H9 (cell line): ENCODE data around the gene BEGAIN. TPM values are rescaled to one million over a fixed set of nuclear protein-coding genes. Genes with fewer than 3 reads are reported as not detected.

ENCODE experiments used
- DNase-seq: peaks from one replicate; pipeline ENCODE4 v3.0.0-alpha.2; 2017
- H2AFZ ChIP-seq: one replicate; pipeline ENCODE4 v1.6.1; 2013; ENCODE audit warnings: mild to moderate bottlenecking, low read length, control low read depth, moderate library complexity
- H2AK5ac ChIP-seq: 2 replicates; pipeline ENCODE4 v1.6.1; 2013; ENCODE audit warnings: low read length, control low read depth, mixed read lengths; ENCODE audit not compliant: insufficient read length
- H2BK120ac ChIP-seq: one replicate; pipeline ENCODE4 v1.6.1; 2013; ENCODE audit warnings: low read depth, mild to moderate bottlenecking, low read length, control low read depth, inconsistent platforms; ENCODE audit not compliant: poor library complexity, severe bottlenecking
- H2BK12ac ChIP-seq: 2 replicates; pipeline ENCODE4 v1.6.1; 2013; ENCODE audit warnings: low read length, control low read depth, mixed read lengths, low read depth; ENCODE audit not compliant: insufficient read length
- H2BK15ac ChIP-seq: 2 replicates; pipeline ENCODE4 v1.6.1; 2013; ENCODE audit warnings: low read depth, low read length, control low read depth
- H2BK20ac ChIP-seq: one replicate; pipeline ENCODE4 v1.6.1; 2013; ENCODE audit warnings: low read depth, mild to moderate bottlenecking, low read length, control low read depth, inconsistent platforms; ENCODE audit not compliant: poor library complexity, severe bottlenecking
- H2BK5ac ChIP-seq: 2 replicates; pipeline ENCODE4 v1.6.1; 2013; ENCODE audit warnings: low read length, control low read depth, mixed read lengths; ENCODE audit not compliant: insufficient read length
- H3K14ac ChIP-seq: 2 replicates; pipeline ENCODE4 v1.6.1; 2013; ENCODE audit warnings: low read length, control low read depth; ENCODE audit not compliant: insufficient read depth
- H3K18ac ChIP-seq: 2 replicates; pipeline ENCODE4 v1.6.1; 2013; ENCODE audit warnings: low read depth, mild to moderate bottlenecking, mixed read lengths, low read length, control low read depth; ENCODE audit not compliant: insufficient read length
- H3K23ac ChIP-seq: 2 replicates; pipeline ENCODE4 v1.6.1; 2013; ENCODE audit warnings: low read length, control low read depth, mixed read lengths, low read depth; ENCODE audit not compliant: insufficient read length
- H3K23me2 ChIP-seq: 2 replicates; pipeline ENCODE4 v1.6.1; 2013; ENCODE audit warnings: low read depth, mild to moderate bottlenecking, mixed read lengths, low read length, control low read depth; ENCODE audit not compliant: insufficient read length, poor library complexity, severe bottlenecking
- H3K27ac ChIP-seq: 2 replicates; pipeline ENCODE4 v1.5.1; 2013; ENCODE audit warnings: low read length, control low read depth, mixed read lengths, low read depth; ENCODE audit not compliant: insufficient read length
- H3K27me3 ChIP-seq: 2 replicates; pipeline ENCODE4 v1.6.1; 2013; ENCODE audit warnings: low read length, control low read depth, inconsistent platforms; ENCODE audit not compliant: insufficient read depth
- H3K4ac ChIP-seq: 2 replicates; pipeline ENCODE4 v1.6.1; 2013; ENCODE audit warnings: low read depth, mild to moderate bottlenecking, control low read depth, inconsistent platforms, low read length, moderate library complexity
- H3K4me1 ChIP-seq: 2 replicates; pipeline ENCODE4 v1.6.1; 2013; ENCODE audit warnings: low read length, control low read depth, inconsistent platforms; ENCODE audit not compliant: insufficient read depth
- H3K4me2 ChIP-seq: 2 replicates; pipeline ENCODE4 v1.6.1; 2013; ENCODE audit warnings: low read length, control low read depth, mixed read lengths; ENCODE audit not compliant: insufficient read length, insufficient read depth
- H3K56ac ChIP-seq: 2 replicates; pipeline ENCODE4 v1.6.1; 2013; ENCODE audit warnings: low read depth, mild to moderate bottlenecking, mixed read lengths, low read length, control low read depth; ENCODE audit not compliant: insufficient read length
- H3K79me1 ChIP-seq: 2 replicates; pipeline ENCODE4 v1.6.1; 2013; ENCODE audit warnings: low read depth, mild to moderate bottlenecking, moderate library complexity, low read length, control low read depth, inconsistent platforms; ENCODE audit not compliant: insufficient read depth, poor library complexity, severe bottlenecking
- H3K79me2 ChIP-seq: 2 replicates; pipeline ENCODE4 v1.6.1; 2013; ENCODE audit warnings: low read length, control low read depth, inconsistent platforms; ENCODE audit not compliant: insufficient read depth
- H3K9ac ChIP-seq: 2 replicates; pipeline ENCODE4 v1.6.1; 2013; ENCODE audit warnings: low read length, control low read depth, mixed read lengths; ENCODE audit not compliant: insufficient read length; ENCODE audit errors: extremely low read depth
- H3K9me3 ChIP-seq: one replicate; pipeline ENCODE4 v1.6.1; 2013; ENCODE audit warnings: low read depth, low read length, inconsistent platforms; ENCODE audit not compliant: control insufficient read depth
- H3T11ph ChIP-seq: one replicate; pipeline ENCODE4 v1.6.1; 2013; ENCODE audit warnings: mild to moderate bottlenecking, low read length, control low read depth, inconsistent platforms
- H4K20me1 ChIP-seq: one replicate; pipeline ENCODE4 v1.6.1; 2013; ENCODE audit not compliant: control insufficient read depth, insufficient read length, insufficient read depth
- H4K5ac ChIP-seq: 2 replicates; pipeline ENCODE4 v1.6.1; 2013; ENCODE audit warnings: low read depth, mild to moderate bottlenecking, mixed read lengths, low read length, control low read depth; ENCODE audit not compliant: insufficient read length
- H4K8ac ChIP-seq: replicated peaks from 2 replicates; pipeline ENCODE4 v1.6.1; 2013; ENCODE audit warnings: low read length, control low read depth, mixed read lengths, low read depth; ENCODE audit not compliant: insufficient read length
- H4K91ac ChIP-seq: 2 replicates; pipeline ENCODE4 v1.6.1; 2013; ENCODE audit warnings: low read depth, mild to moderate bottlenecking, moderate library complexity, mixed read lengths, low read length, control low read depth; ENCODE audit not compliant: insufficient read length
- H3K27ac Mint-ChIP-seq, 3 experiments: 2 replicates in 2 of 3; 3 replicates in 1 of 3; pipeline ENCODE4 v1.8.0; 2020 to 2021; ENCODE audit warnings: mixed read lengths in 3 of 3, mild to moderate bottlenecking in 1 of 3, moderate library complexity in 1 of 3
- H3K27me3 Mint-ChIP-seq: 2 replicates; pipeline ENCODE4 v1.8.0; 2021; ENCODE audit warnings: low read depth, mild to moderate bottlenecking, moderate library complexity, mixed read lengths
- H3K36me3 Mint-ChIP-seq, 3 experiments: 2 replicates in 2 of 3; 3 replicates in 1 of 3; pipeline ENCODE4 v1.8.0; 2020 to 2021; ENCODE audit warnings: low read depth in 3 of 3, mixed read lengths in 3 of 3; ENCODE audit not compliant: insufficient read depth in 1 of 3
- H3K4me1 Mint-ChIP-seq, 2 experiments: 2 replicates each; pipeline ENCODE4 v1.8.0; 2020; ENCODE audit warnings: mixed read lengths in 2 of 2
- H3K4me3 Mint-ChIP-seq, 2 experiments: 2 replicates in 1 of 2; 3 replicates in 1 of 2; pipeline ENCODE4 v1.8.0; 2020 to 2021; ENCODE audit warnings: mild to moderate bottlenecking in 2 of 2, mixed read lengths in 2 of 2, moderate library complexity in 1 of 2
- H3K9me3 Mint-ChIP-seq, 2 experiments: 2 replicates in 1 of 2; 3 replicates in 1 of 2; pipeline ENCODE4 v1.8.0; 2020; ENCODE audit warnings: mild to moderate bottlenecking in 2 of 2, mixed read lengths in 2 of 2, moderate library complexity in 1 of 2
- CTCF ChIP-seq: fragments of 200-600 bp; sonication (generic); conservative IDR thresholded peaks from 3 replicates; pipeline ENCODE4 v1.8.0; 2021; ENCODE audit warnings: antibody characterized with exemption, mild to moderate bottlenecking
- WGBS: extraction: QIAGEN DNeasy Blood & Tissue Kit; methylation state at CpG from one replicate; pipeline ENCODE4 v1.1.7; 2013; ENCODE audit warnings: missing lambda C conversion rate, low lambda C conversion rate, mixed read lengths; ENCODE audit not compliant: insufficient read length; ENCODE audit errors: extremely low coverage; 5-methylcytosine and 5-hydroxymethylcytosine counted together
- total RNA-seq: library from RNA; stranded (reverse); gene quantifications from 2 replicates; pipeline ENCODE4 v1.2.1, GENCODE V29; 2021

The BEGAIN gene
- total RNA-seq, 1 experiment from 2014 or later = 2.6 TPM

- peaks cover 3 to 5% of the 10 kb centered on the region in 2 experiments; a peak in 2 of 4 replicates for H3K4me1 Mint-ChIP-seq
- H3K18ac ChIP-seq = no peak overlapping the region
- no peak overlapping the region for H3K9ac ChIP-seq
- H2AK5ac ChIP-seq = no peak overlapping the region
- H3K27ac Mint-ChIP-seq = no peak overlapping the region
- peaks cover 64% of the 10 kb centered on the region for H3K27me3 Mint-ChIP-seq
- H2AFZ ChIP-seq = no peak overlapping the region
- H3K27ac ChIP-seq = no peak overlapping the region
- no peaks in the 10 kb centered on the region for H3K9me3 ChIP-seq
- no peak overlapping the region for H2BK5ac ChIP-seq
- H3K4me1 ChIP-seq = no peaks in the 10 kb centered on the region
- H4K5ac ChIP-seq = no peak overlapping the region
- H3K4me2 ChIP-seq = no peak overlapping the region
- no CpG with 5 or more reads among the region's 22 CpGs for WGBS
- H3K4me3 Mint-ChIP-seq = no peak overlapping the region
- H2BK20ac ChIP-seq = no peak overlapping the region
- no peak overlapping the region for H2BK15ac ChIP-seq
- no peak overlapping the region for H3K23ac ChIP-seq
- peak; percentile 12 for DNase-seq
- no peak overlapping the region for H3K14ac ChIP-seq
- H3K36me3 Mint-ChIP-seq = no peaks in the 10 kb centered on the region
- no peak overlapping the region for H3T11ph ChIP-seq
- H4K91ac ChIP-seq = no peak overlapping the region
- H3K56ac ChIP-seq = no peak overlapping the region
- no peak overlapping the region for H3K4ac ChIP-seq
- no peaks in the 10 kb centered on the region for H3K79me2 ChIP-seq
- H4K8ac ChIP-seq = no peak overlapping the region
- H3K79me1 ChIP-seq = no peaks in the 10 kb centered on the region
- H2BK120ac ChIP-seq = no peak overlapping the region
- no peak for TF ChIP-seq CTCF
- H3K9me3 Mint-ChIP-seq = no peaks in the 10 kb centered on the region; a peak in 2 of 5 replicates
- H4K20me1 ChIP-seq = no peaks in the 10 kb centered on the region
- H3K23me2 ChIP-seq = no peaks in the 10 kb centered on the region
- H3K27me3 ChIP-seq = no peaks in the 10 kb centered on the region
- H2BK12ac ChIP-seq = no peak overlapping the region
Observed at GRCh38 chr14:100622708-100623485, 35.7 kb upstream of the BEGAIN start.
